CD4-positive, CD25-positive, alpha-beta regulatory T cell (primary cell): ENCODE results near the gene KCNQ1OT1. TPM values are rescaled to one million over a fixed set of nuclear protein-coding genes. Genes with fewer than 3 reads are reported as not detected.
A peak's percentile ranks its signal among the peaks of the same experiment; 100 is the strongest.

Experiments
- ATAC-seq, 2 donors: fragments of 150-1000 bp; cut with Tn5 transposase; one replicate each; pipeline ENCODE4 v1.10.0; 2021; ENCODE audit warnings: low read depth in 2 of 2, moderate number of reproducible peaks in 2 of 2, moderate library complexity in 1 of 2
- DNase-seq, 3 donors: peaks; one replicate each; pipeline versions ENCODE4 v3.0.0 to v3.0.0-alpha.2; 2012 to 2022; ENCODE audit warnings: mixed read lengths in 1 of 3
- H3K27ac ChIP-seq: one replicate; pipeline ENCODE4 v1.7.0; 2013; ENCODE audit warnings: mild to moderate bottlenecking, low read length; ENCODE audit not compliant: insufficient read depth, poor library complexity, severe bottlenecking
- H3K27me3 ChIP-seq: one replicate; pipeline ENCODE4 v1.7.0; 2013; ENCODE audit warnings: low read length; ENCODE audit not compliant: control insufficient read depth, insufficient read depth
- H3K36me3 ChIP-seq: one replicate; pipeline ENCODE4 v1.7.0; 2013; ENCODE audit warnings: mild to moderate bottlenecking, low read length, moderate library complexity; ENCODE audit not compliant: control insufficient read depth, insufficient read depth
- H3K4me1 ChIP-seq: 2 replicates; pipeline ENCODE4 v1.7.0; 2013; ENCODE audit warnings: mild to moderate bottlenecking, low read length; ENCODE audit not compliant: insufficient read depth, control insufficient read depth, poor library complexity, severe bottlenecking
- H3K4me3 ChIP-seq: one replicate; pipeline ENCODE4 v1.7.0; 2013; ENCODE audit warnings: low read depth, mild to moderate bottlenecking, low read length, moderate library complexity
- H3K9me3 ChIP-seq, 2 experiments: 1 replicate in 1 of 2; 2 replicates in 1 of 2; pipeline ENCODE4 v1.7.0; 2013; ENCODE audit warnings: low read length in 2 of 2, mild to moderate bottlenecking in 1 of 2, moderate library complexity in 1 of 2; ENCODE audit not compliant: control insufficient read depth in 2 of 2
- H3K27ac Mint-ChIP-seq, 3 donors: one replicate each; pipeline ENCODE4 v1.8.0; 2020 to 2022; ENCODE audit warnings: mild to moderate bottlenecking in 3 of 3, mixed read lengths in 3 of 3, moderate library complexity in 2 of 3
- H3K27me3 Mint-ChIP-seq: one replicate; pipeline ENCODE4 v1.8.0; 2022; ENCODE audit warnings: mild to moderate bottlenecking, mixed read lengths
- H3K36me3 Mint-ChIP-seq: one replicate; pipeline ENCODE4 v1.8.0; 2020; ENCODE audit warnings: mixed read lengths
- H3K4me1 Mint-ChIP-seq, 4 donors: one replicate each; pipeline ENCODE4 v1.8.0; 2020 to 2022; ENCODE audit warnings: mixed read lengths in 4 of 4, mild to moderate bottlenecking in 1 of 4
- H3K4me3 Mint-ChIP-seq, 4 donors: one replicate each; pipeline ENCODE4 v1.8.0; 2020 to 2022; ENCODE audit warnings: mild to moderate bottlenecking in 4 of 4, mixed read lengths in 4 of 4, moderate library complexity in 3 of 4
- H3K9me3 Mint-ChIP-seq, 7 donors: one replicate each; pipeline ENCODE4 v1.8.0; 2020 to 2022; ENCODE audit warnings: mixed read lengths in 7 of 7, mild to moderate bottlenecking in 3 of 7, moderate library complexity in 2 of 7
- polyA plus RNA-seq, 4 donors: library from polyadenylated mRNA; unstranded; fragments of 300-500 nt; fragmentation: Illumina TruSeq; gene quantifications; one replicate each; pipeline ENCODE4 v1.2.3, GENCODE V29; 2021
- total RNA-seq: library from RNA; stranded (reverse); gene quantifications from one replicate; pipeline ENCODE4 v1.2.3, GENCODE V29; 2022

Gene KCNQ1OT1
- total and polyA plus RNA-seq, 5 donors from 2014 or later = 0.01 to 0.72 (median 0.07) TPM

- H3K27ac ChIP-seq = no peak overlapping the region
- H3K27me3 ChIP-seq = no peaks in the 10 kb centered on the region
- H3K36me3 Mint-ChIP-seq = peaks cover 6% of the 10 kb centered on the region
- H3K4me1 ChIP-seq = no peaks in the 10 kb centered on the region
- no peaks in the 10 kb centered on the region for H3K9me3 Mint-ChIP-seq
- no peaks in the 10 kb centered on the region for H3K36me3 ChIP-seq
- no peak overlapping the region for H3K4me3 ChIP-seq
- ATAC-seq (no peak), DNase-seq (no peak)
- H3K4me1 Mint-ChIP-seq = peaks cover 0 to 10% (median 3%) of the 10 kb centered on the region in 4 donors
- H3K9me3 ChIP-seq = no peaks in the 10 kb centered on the region
- H3K27me3 Mint-ChIP-seq = no peaks in the 10 kb centered on the region
- H3K27ac Mint-ChIP-seq = peak overlapping the region; percentile 16 to 37 (median 34)
- H3K4me3 Mint-ChIP-seq = peak overlapping the region in 1 of 4 donors; percentile 19
Observed at GRCh38 chr11:2691991-2692875, 7.6 kb downstream of the KCNQ1OT1 start.

- no peaks in the 10 kb centered on the region for H3K9me3 ChIP-seq
- no peaks in the 10 kb centered on the region for H3K36me3 ChIP-seq
- Mint-ChIP-seq H3K9me3 (no peaks in the 10 kb centered on the region), H3K4me3 (no peak overlapping the region), H3K27me3 (no peaks in the 10 kb centered on the region), H3K36me3 (peaks cover 6% of the 10 kb centered on the region), H3K4me1 (peaks cover 0 to 7% (median 0%) of the 10 kb centered on the region in 4 donors), H3K27ac (peak overlapping the region in 1 of 3 donors; percentile 65)
- H3K27ac ChIP-seq = no peak overlapping the region
- ATAC-seq (no peak), DNase-seq (no peak)
- no peak overlapping the region for H3K4me3 ChIP-seq
- H3K4me1 ChIP-seq = no peaks in the 10 kb centered on the region
- H3K27me3 ChIP-seq = no peaks in the 10 kb centered on the region
Observed at GRCh38 chr11:2691355-2691761, 8.4 kb downstream of the KCNQ1OT1 start.

GRCh38 chr11:2690596-2691354 lies 9.0 kb downstream of the KCNQ1OT1 start:
- Histone ChIP-seq H3K4me1 (no peaks in the 10 kb centered on the region), H3K27ac (no peak overlapping the region), H3K4me3 (no peak overlapping the region), H3K9me3 (no peaks in the 10 kb centered on the region), H3K36me3 (no peaks in the 10 kb centered on the region), H3K27me3 (no peaks in the 10 kb centered on the region)
- ATAC-seq (no peak), DNase-seq (no peak)
- Mint-ChIP-seq H3K9me3 (no peaks in the 10 kb centered on the region), H3K36me3 (peaks cover 6% of the 10 kb centered on the region), H3K27me3 (no peaks in the 10 kb centered on the region), H3K4me1 (peaks cover 0 to 7% (median 0%) of the 10 kb centered on the region in 4 donors), H3K27ac (peak overlapping the region in 1 of 3 donors; percentile 65), H3K4me3 (no peak overlapping the region)

GRCh38 chr11:2689651-2690575 lies 9.9 kb downstream of the KCNQ1OT1 start:
- Mint-ChIP-seq H3K36me3 (peaks cover 6% of the 10 kb centered on the region), H3K4me1 (peaks cover 0 to 7% (median 0%) of the 10 kb centered on the region in 4 donors), H3K9me3 (no peaks in the 10 kb centered on the region), H3K4me3 (no peak overlapping the region), H3K27me3 (no peaks in the 10 kb centered on the region), H3K27ac (peak overlapping the region in 1 of 3 donors; percentile 44)
- no peaks in the 10 kb centered on the region for H3K9me3 ChIP-seq
- ATAC-seq = no peak
- no peak overlapping the region for H3K4me3 ChIP-seq
- no peaks in the 10 kb centered on the region for H3K4me1 ChIP-seq
- DNase-seq = no peak
- H3K36me3 ChIP-seq = no peaks in the 10 kb centered on the region
- H3K27me3 ChIP-seq = no peaks in the 10 kb centered on the region
- no peak overlapping the region for H3K27ac ChIP-seq

GRCh38 chr11:2688381-2689231 lies 11.2 kb downstream of the KCNQ1OT1 start:
- no peak for DNase-seq

GRCh38 chr11:2687782-2688191 lies 12.0 kb downstream of the KCNQ1OT1 start:
- Histone ChIP-seq H3K4me3 (no peak overlapping the region), H3K9me3 (no peaks in the 10 kb centered on the region), H3K27me3 (no peaks in the 10 kb centered on the region), H3K27ac (no peak overlapping the region), H3K4me1 (no peaks in the 10 kb centered on the region), H3K36me3 (no peaks in the 10 kb centered on the region)
- Mint-ChIP-seq H3K36me3 (peaks cover 6% of the 10 kb centered on the region), H3K27ac (no peak overlapping the region), H3K9me3 (no peaks in the 10 kb centered on the region), H3K4me3 (no peak overlapping the region), H3K27me3 (no peaks in the 10 kb centered on the region), H3K4me1 (peaks cover 0 to 7% (median 0%) of the 10 kb centered on the region in 4 donors)
- no peak for ATAC-seq
- no peak for DNase-seq

More at GRCh38 chr11:2688381-2689231, 11.2 kb downstream of the KCNQ1OT1 start:
- Mint-ChIP-seq H3K4me3 (no peak overlapping the region), H3K36me3 (peaks cover 6% of the 10 kb centered on the region), H3K4me1 (peaks cover 0 to 7% (median 0%) of the 10 kb centered on the region in 4 donors), H3K9me3 (no peaks in the 10 kb centered on the region), H3K27ac (no peak overlapping the region), H3K27me3 (no peaks in the 10 kb centered on the region)
- H3K4me1 ChIP-seq = no peaks in the 10 kb centered on the region
- H3K36me3 ChIP-seq = no peaks in the 10 kb centered on the region
- H3K9me3 ChIP-seq = no peaks in the 10 kb centered on the region
- H3K27ac ChIP-seq = no peak overlapping the region
- no peaks in the 10 kb centered on the region for H3K27me3 ChIP-seq
- H3K4me3 ChIP-seq = no peak overlapping the region
- no peak for ATAC-seq
